ENCODE measurements around the gene ASTN2. TPM values are rescaled to one million over a fixed set of nuclear protein-coding genes. Genes with fewer than 3 reads are reported as not detected.

ASTN2 gene
- total RNA-seq, 1 donor from 2014 or later, result 15.9 TPM

GRCh38 chr9:117104716-117105495 is 310.0 kb downstream of the ASTN2 start:
- Mint-ChIP-seq H3K4me3 (no peak overlapping the region), H3K27me3 (no peaks in the 10 kb centered on the region), H3K9me3 (no peaks in the 10 kb centered on the region), H3K36me3 (no peaks in the 10 kb centered on the region), H3K27ac (no peak overlapping the region), H3K4me1 (ENCODE audit: unreplicated experiment) (no peaks in the 10 kb centered on the region)
- TF ChIP-seq CTCF (conservative IDR thresholded peaks at IDR 0.05), result no peak
- DNase-seq (ENCODE audit: extremely low spot score, unreplicated experiment), result no peak

- H3K4me1 Mint-ChIP-seq (ENCODE audit: unreplicated experiment), result no peaks in the 10 kb centered on the region
- no peak for TF ChIP-seq CTCF (conservative IDR thresholded peaks at IDR 0.05)
- H3K27ac Mint-ChIP-seq, result no peak overlapping the region
- no peak for DNase-seq (ENCODE audit: extremely low spot score, unreplicated experiment)
- H3K36me3 Mint-ChIP-seq, result no peaks in the 10 kb centered on the region
- no peak overlapping the region for H3K4me3 Mint-ChIP-seq
- no peaks in the 10 kb centered on the region for H3K27me3 Mint-ChIP-seq
- no peaks in the 10 kb centered on the region for H3K9me3 Mint-ChIP-seq
Observed at GRCh38 chr9:117104206-117104605, 310.7 kb downstream of the ASTN2 start.

GRCh38 chr9:117103438-117104110 is 311.3 kb downstream of the ASTN2 start:
- H3K27ac Mint-ChIP-seq, result no peak overlapping the region
- H3K36me3 Mint-ChIP-seq, result no peaks in the 10 kb centered on the region
- TF ChIP-seq CTCF (conservative IDR thresholded peaks at IDR 0.05), result no peak
- H3K4me1 Mint-ChIP-seq (ENCODE audit: unreplicated experiment), result no peaks in the 10 kb centered on the region
- H3K4me3 Mint-ChIP-seq, result no peak overlapping the region
- no peaks in the 10 kb centered on the region for H3K27me3 Mint-ChIP-seq
- H3K9me3 Mint-ChIP-seq, result no peaks in the 10 kb centered on the region
- no peak for DNase-seq (ENCODE audit: extremely low spot score, unreplicated experiment)

GRCh38 chr9:117101008-117101407 is 313.8 kb downstream of the ASTN2 start:
- Mint-ChIP-seq H3K36me3 (no peaks in the 10 kb centered on the region), H3K4me1 (ENCODE audit: unreplicated experiment) (no peaks in the 10 kb centered on the region), H3K27ac (no peak overlapping the region), H3K9me3 (no peaks in the 10 kb centered on the region), H3K4me3 (no peak overlapping the region), H3K27me3 (no peaks in the 10 kb centered on the region)
- no peak for TF ChIP-seq CTCF (conservative IDR thresholded peaks at IDR 0.05)
- no peak for DNase-seq (ENCODE audit: extremely low spot score, unreplicated experiment)

GRCh38 chr9:117098331-117098730 is 316.5 kb downstream of the ASTN2 start:
- H3K9me3 Mint-ChIP-seq, result no peaks in the 10 kb centered on the region

More at GRCh38 chr9:117098331-117098730, 316.5 kb downstream of the ASTN2 start:
- no peak for DNase-seq (ENCODE audit: extremely low spot score, unreplicated experiment)
- Mint-ChIP-seq H3K27ac (no peak overlapping the region), H3K4me1 (ENCODE audit: unreplicated experiment) (peaks cover 10% of the 10 kb centered on the region), H3K4me3 (no peak overlapping the region), H3K27me3 (no peaks in the 10 kb centered on the region), H3K36me3 (no peaks in the 10 kb centered on the region)
- TF ChIP-seq CTCF (conservative IDR thresholded peaks at IDR 0.05), result no peak
